Activated naive CD8-positive, alpha-beta T cell (primary cell): ENCODE results near the gene BICC1.

ENCODE experiments used
- H3K27ac Mint-ChIP-seq: one replicate; pipeline ENCODE4 v1.8.0; 2021; ENCODE audit warnings: mixed read lengths
- H3K27me3 Mint-ChIP-seq: one replicate; pipeline ENCODE4 v1.8.0; 2021; ENCODE audit warnings: mixed read lengths
- H3K36me3 Mint-ChIP-seq: one replicate; pipeline ENCODE4 v1.8.0; 2021; ENCODE audit warnings: mixed read lengths
- H3K4me1 Mint-ChIP-seq: one replicate; pipeline ENCODE4 v1.8.0; 2021; ENCODE audit warnings: low read depth, mixed read lengths
- H3K4me3 Mint-ChIP-seq: one replicate; pipeline ENCODE4 v1.8.0; 2021; ENCODE audit warnings: mild to moderate bottlenecking, mixed read lengths
- H3K9me3 Mint-ChIP-seq: one replicate; pipeline ENCODE4 v1.8.0; 2021; ENCODE audit warnings: low read depth, mixed read lengths

The BICC1 gene

DNA sequence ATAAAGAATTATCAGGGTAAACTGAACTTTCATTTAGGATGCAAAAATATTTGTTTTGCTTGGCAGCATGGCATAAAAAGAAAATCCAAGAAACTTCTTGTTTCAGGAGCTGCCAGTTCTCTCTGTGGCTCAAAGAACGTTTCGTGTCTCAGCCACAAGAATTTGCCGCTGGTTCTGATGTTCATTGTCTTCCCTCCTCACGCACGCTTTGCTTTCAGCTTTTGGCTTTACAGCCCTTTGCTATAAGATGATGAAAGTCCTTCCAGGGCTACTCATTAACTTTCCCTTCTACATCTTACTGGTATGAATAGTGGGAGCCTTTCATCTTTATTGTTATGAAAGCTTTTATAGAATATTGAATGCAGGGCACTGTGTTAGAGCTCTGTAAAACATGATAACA is 124.7 kb downstream of the BICC1 start:
- Mint-ChIP-seq H3K27me3 (peaks cover 8% of the 10 kb centered on the region), H3K4me3 (no peak overlapping the region), H3K36me3 (no peaks in the 10 kb centered on the region), H3K27ac (no peak overlapping the region), H3K9me3 (no peaks in the 10 kb centered on the region), H3K4me1 (no peaks in the 10 kb centered on the region)

DNA sequence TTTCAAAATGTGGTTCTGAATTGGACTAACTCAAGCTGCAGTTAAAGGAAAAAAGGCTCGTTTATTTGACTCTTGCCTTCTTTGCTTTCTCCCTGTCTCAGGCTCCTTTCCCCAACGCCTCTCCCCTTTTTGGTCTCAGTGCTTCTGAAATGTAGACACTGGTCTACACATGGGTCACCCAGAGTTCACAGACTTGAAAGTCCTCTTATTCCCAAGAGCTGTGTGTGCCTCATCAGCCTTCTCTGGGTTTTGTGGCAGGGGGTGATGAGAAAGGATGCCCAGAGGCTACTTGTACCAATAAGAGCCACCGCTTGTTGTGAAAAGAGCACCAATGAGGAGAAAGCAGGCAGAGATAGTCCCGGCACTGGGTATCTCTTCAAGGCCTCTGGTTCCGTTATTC is 125.7 kb downstream of the BICC1 start:
- H3K4me3 Mint-ChIP-seq, result no peak overlapping the region
- no peaks in the 10 kb centered on the region for H3K9me3 Mint-ChIP-seq
- H3K4me1 Mint-ChIP-seq, result no peaks in the 10 kb centered on the region
- H3K36me3 Mint-ChIP-seq, result no peaks in the 10 kb centered on the region
- peaks cover 9% of the 10 kb centered on the region for H3K27me3 Mint-ChIP-seq
- H3K27ac Mint-ChIP-seq, result no peak overlapping the region

DNA sequence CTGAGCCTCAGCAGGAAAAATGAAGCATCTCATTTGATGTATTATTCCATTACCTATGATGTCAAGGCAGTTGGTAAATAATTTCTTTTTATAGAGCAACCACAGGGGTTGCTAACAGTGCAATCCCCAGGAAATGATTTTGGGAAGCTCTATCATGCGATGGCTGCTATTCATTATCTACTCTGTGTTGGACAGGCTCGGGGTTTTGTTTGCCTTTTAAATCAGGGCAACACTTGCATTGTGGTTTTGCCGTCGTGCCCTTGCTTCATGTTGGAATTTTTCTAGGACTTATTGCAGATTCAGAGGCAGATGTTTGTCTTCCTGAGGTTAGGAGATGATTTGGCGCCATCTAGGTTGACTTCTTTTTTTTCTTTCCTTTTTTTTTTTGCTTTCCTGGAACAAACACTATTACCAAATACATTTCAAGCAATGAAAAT is 128.4 kb downstream of the BICC1 start:
- H3K4me3 Mint-ChIP-seq, result no peak overlapping the region
- no peak overlapping the region for H3K27ac Mint-ChIP-seq
- no peaks in the 10 kb centered on the region for H3K36me3 Mint-ChIP-seq
- no peaks in the 10 kb centered on the region for H3K4me1 Mint-ChIP-seq
- peaks cover 7% of the 10 kb centered on the region for H3K27me3 Mint-ChIP-seq
- no peaks in the 10 kb centered on the region for H3K9me3 Mint-ChIP-seq

DNA sequence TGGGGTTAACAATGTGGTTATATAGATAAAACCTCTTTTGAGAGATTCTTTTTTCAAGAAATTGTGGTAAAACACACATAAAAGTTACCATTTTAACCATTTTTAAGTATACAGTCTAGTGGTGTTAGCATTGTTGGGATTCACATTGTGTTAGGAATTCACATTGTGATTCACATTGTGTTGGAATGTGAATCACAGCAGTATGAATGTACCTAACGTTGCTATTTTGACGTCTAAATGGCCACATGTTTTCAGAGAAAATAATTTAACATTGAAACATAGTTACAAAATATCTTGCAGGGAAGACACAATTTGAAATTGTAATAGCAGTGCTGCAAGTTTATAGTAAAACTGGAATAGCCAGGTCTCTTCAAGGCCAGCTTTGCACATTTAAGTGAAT is 129.0 kb downstream of the BICC1 start:
- Mint-ChIP-seq H3K9me3 (no peaks in the 10 kb centered on the region), H3K4me3 (no peak overlapping the region), H3K27me3 (peaks cover 7% of the 10 kb centered on the region), H3K36me3 (no peaks in the 10 kb centered on the region), H3K4me1 (no peaks in the 10 kb centered on the region), H3K27ac (no peak overlapping the region)

DNA sequence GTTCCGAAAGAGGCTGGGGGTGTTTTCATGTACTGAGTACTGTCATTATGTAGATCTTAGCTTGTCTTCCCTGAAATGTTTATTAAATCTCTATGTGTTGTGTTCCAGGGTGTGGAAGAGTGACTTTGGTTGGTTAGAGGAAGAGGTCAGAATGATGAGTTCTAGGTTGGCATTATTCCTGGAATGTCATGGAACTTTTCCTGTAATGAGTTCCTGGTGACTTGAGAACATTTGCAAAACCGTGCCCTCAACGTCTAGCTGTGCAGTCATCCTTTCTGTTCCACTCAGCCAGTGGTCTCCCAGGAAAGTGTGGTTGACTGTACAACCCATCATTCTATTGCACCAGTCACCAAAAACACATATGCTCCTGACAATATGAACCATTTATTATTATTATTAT is 129.6 kb downstream of the BICC1 start:
- H3K9me3 Mint-ChIP-seq, result no peaks in the 10 kb centered on the region
- H3K4me1 Mint-ChIP-seq, result no peaks in the 10 kb centered on the region
- no peak overlapping the region for H3K4me3 Mint-ChIP-seq
- no peak overlapping the region for H3K27ac Mint-ChIP-seq
- H3K27me3 Mint-ChIP-seq, result peaks cover 7% of the 10 kb centered on the region
- H3K36me3 Mint-ChIP-seq, result no peaks in the 10 kb centered on the region

DNA sequence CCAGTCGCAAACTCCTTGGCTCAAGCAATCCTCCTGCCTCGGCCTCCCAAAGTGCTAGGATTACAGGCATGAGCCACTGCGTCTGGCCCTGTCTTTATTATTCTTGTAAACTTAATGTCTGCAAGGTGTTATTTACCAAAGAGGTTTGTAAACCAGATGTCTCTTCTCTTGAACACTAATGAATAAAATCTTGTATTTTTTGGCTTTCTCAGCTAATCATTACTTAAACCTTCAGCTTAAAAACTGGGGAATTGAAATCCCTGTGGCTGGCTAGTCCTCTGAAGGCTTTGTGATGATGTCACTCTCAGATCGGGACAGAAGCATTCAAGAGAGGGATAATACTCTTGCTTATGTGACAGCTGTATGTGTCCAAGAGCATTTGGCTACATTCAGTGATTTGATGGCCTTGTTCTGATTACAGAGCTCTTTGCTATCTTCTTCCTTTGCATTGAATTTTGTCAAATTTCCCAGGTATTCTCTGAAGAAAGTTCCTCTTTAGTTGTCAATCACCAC is 130.3 kb downstream of the BICC1 start:
- no peak overlapping the region for H3K4me3 Mint-ChIP-seq
- H3K36me3 Mint-ChIP-seq, result no peaks in the 10 kb centered on the region
- H3K9me3 Mint-ChIP-seq, result no peaks in the 10 kb centered on the region
- no peak overlapping the region for H3K27ac Mint-ChIP-seq
- no peaks in the 10 kb centered on the region for H3K4me1 Mint-ChIP-seq
- H3K27me3 Mint-ChIP-seq, result peaks cover 7% of the 10 kb centered on the region

DNA sequence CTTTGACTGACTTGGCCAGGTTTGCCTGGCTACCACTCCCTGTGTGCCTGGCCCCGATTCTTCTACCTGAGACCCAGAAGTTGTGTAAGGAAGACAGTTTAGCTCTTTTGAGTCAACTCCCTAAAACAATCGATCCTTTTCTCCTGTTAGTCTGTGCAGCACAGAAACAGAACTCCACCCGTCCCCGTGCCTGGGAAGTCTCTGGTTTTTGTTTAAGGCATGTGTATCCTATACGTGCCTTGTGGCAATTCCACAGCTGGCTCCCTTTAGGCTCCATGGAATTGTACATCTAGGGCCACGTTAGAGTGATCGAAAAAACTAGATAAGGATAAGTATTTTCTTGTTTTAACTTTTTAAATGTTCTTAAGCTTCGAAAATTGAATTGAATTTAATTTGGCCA is 131.6 kb downstream of the BICC1 start:
- Mint-ChIP-seq H3K27ac (no peak overlapping the region), H3K27me3 (peaks cover 4% of the 10 kb centered on the region), H3K4me3 (no peak overlapping the region), H3K9me3 (no peaks in the 10 kb centered on the region), H3K4me1 (no peaks in the 10 kb centered on the region), H3K36me3 (no peaks in the 10 kb centered on the region)

DNA sequence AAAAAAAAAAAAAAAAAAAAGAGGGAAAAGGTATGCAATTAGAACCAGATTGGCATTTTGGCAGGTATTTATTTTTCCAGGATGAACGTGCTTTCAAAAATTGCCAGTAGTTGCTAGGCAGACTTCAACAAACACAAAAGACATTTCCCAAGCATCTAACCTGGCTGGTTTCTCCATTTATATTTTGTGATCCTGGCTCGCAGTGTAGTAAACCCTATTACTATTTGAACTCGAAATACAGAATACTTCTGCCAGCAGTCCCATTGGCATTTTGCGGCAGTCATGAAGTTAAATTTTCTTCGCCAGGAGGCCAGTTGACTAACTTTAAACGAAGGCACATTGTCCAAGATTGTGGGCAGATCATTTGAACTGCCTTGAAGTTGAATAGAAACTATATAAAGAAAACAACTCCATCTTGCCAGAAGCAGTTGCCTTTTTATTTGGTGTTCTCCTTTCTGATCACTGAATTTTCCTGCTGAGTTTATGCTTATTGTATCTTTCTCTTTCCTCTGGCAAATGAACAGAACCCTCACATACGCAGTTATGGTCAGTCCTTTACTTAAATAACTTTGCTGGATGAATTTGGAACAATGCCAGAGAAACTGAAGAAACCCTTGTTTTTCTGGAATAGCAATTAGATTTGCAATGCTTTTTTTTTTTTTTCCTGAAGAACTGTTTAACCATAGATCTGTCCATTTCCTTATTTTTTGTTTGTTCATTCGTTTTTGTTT is 132.9 kb downstream of the BICC1 start:
- H3K4me3 Mint-ChIP-seq, result no peak overlapping the region
- H3K9me3 Mint-ChIP-seq, result no peaks in the 10 kb centered on the region
- peaks cover 4% of the 10 kb centered on the region for H3K27me3 Mint-ChIP-seq
- H3K4me1 Mint-ChIP-seq, result no peaks in the 10 kb centered on the region
- H3K27ac Mint-ChIP-seq, result no peak overlapping the region
- no peaks in the 10 kb centered on the region for H3K36me3 Mint-ChIP-seq

DNA sequence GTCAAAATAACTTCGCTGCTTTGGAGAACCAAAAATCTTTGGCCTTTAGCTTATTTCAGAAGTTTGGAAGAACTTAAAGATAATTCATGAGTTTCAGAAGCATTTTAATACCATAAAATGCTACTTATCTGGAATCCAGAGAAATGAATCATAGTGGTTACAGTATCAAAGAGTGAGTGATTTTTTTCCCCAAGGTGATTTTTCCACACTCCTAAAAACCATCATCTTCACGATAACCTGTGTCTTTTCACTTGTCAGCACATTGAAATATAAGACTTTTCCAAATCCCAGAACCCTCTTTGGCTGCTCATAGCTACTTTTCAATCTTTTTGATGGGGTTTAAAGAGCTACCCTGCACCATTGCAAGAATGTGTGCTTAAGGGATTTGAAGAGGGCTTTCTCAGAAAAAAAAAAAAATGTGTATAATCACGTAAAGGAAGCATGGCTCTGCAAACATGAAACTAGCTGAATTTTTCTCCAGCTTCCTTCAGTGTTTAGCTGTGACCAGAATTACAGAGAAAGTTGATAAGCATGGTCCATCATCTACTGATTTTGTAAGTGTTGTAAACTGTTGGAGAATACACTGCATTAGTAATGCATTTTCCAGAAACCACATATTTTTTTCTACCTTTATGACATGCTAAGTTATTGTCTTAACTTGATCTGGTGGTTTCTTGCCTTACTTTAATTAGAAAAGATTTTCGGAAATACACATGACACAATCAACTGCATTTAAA is 134.9 kb downstream of the BICC1 start:
- Mint-ChIP-seq H3K27ac (no peak overlapping the region), H3K36me3 (no peaks in the 10 kb centered on the region), H3K4me1 (no peaks in the 10 kb centered on the region), H3K4me3 (no peak overlapping the region), H3K9me3 (no peaks in the 10 kb centered on the region), H3K27me3 (no peaks in the 10 kb centered on the region)

DNA sequence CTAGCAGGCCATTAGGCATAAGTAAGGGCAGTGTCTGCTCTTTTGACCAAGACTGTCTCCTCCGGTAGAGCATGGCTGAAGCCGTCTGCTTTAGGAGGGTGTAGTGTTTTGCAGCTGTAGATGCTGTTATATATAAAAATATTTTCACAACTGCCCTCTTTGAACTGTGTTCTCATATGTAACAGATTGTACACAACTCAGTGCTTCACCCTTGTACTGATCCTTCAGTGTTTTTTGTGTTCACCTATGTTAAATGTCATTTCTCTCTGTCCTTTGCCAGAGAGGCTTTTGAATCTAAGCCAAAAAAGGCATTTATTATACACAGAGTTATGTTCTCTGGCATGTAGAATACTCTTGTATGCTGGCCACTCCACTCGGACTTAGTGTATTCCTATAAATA is 135.5 kb downstream of the BICC1 start:
- H3K4me1 Mint-ChIP-seq, result no peaks in the 10 kb centered on the region
- H3K36me3 Mint-ChIP-seq, result no peaks in the 10 kb centered on the region
- H3K9me3 Mint-ChIP-seq, result no peaks in the 10 kb centered on the region
- no peak overlapping the region for H3K4me3 Mint-ChIP-seq
- no peaks in the 10 kb centered on the region for H3K27me3 Mint-ChIP-seq
- H3K27ac Mint-ChIP-seq, result no peak overlapping the region

DNA sequence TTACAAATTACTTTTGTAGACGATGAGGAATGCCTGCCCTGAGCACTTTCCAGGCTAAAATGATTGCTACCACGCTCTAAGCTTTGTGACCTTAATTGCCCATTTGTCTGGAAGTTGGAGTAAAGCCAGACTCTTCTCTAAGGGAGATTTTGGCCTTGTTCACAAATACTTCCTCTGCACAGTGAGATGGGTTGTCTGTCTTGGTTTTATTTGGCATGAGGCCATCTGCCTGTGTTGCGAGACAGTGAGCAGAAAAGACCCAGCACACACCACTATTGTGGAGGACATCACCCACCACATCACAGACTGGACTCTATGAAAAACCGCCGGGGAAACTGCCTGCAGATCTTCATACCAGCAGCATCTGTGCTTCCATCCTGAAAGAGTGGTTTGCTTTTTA is 138.4 kb downstream of the BICC1 start:
- Mint-ChIP-seq H3K36me3 (no peaks in the 10 kb centered on the region), H3K9me3 (no peaks in the 10 kb centered on the region)

DNA sequence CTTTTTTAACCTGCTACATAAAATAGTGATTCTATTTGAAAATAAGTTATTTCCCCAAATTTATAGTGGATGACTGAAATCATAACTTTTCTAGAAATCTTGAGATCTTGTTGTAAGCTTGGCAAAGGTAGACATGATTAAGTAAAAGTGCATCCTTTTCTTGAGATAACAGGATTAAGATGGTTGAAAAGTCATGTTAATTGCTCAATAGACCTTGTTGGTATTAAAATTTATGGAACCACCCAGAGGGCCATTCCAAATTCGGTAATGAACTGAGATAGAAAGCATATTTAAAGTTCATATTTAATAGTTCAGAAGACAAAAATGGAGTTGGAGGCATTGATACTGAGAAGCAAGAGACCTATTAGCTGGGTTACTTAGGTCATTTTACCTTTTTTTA is 139.1 kb downstream of the BICC1 start:
- Mint-ChIP-seq H3K36me3 (no peaks in the 10 kb centered on the region), H3K27ac (no peak overlapping the region), H3K9me3 (no peaks in the 10 kb centered on the region), H3K27me3 (no peaks in the 10 kb centered on the region), H3K4me1 (no peaks in the 10 kb centered on the region), H3K4me3 (no peak overlapping the region)

More for the DNA sequence above, 138.4 kb downstream of the BICC1 start:
- Mint-ChIP-seq H3K4me3 (no peak overlapping the region), H3K27me3 (no peaks in the 10 kb centered on the region), H3K27ac (no peak overlapping the region), H3K4me1 (no peaks in the 10 kb centered on the region)

DNA sequence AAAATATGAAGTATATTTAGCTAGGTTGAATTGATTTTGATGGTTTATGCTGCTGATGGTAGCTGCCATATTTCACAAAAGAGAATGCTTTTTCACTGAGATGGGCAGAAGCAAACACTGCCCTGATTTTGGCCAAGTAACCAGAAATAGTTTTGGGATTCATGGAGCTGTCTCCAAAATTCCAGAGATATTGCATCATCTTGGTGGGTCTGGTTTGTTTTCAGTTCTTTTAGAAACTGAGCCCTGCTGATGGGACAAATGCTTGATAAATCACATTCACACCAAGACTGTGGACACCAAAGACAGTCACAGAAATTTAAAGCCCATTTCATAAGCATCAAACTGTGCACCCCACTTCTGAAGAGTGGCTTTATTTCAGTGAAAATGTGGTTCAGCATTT is 140.5 kb downstream of the BICC1 start:
- no peaks in the 10 kb centered on the region for H3K27me3 Mint-ChIP-seq
- no peaks in the 10 kb centered on the region for H3K4me1 Mint-ChIP-seq
- H3K27ac Mint-ChIP-seq, result no peak overlapping the region
- H3K9me3 Mint-ChIP-seq, result no peaks in the 10 kb centered on the region
- H3K4me3 Mint-ChIP-seq, result no peak overlapping the region
- no peaks in the 10 kb centered on the region for H3K36me3 Mint-ChIP-seq

DNA sequence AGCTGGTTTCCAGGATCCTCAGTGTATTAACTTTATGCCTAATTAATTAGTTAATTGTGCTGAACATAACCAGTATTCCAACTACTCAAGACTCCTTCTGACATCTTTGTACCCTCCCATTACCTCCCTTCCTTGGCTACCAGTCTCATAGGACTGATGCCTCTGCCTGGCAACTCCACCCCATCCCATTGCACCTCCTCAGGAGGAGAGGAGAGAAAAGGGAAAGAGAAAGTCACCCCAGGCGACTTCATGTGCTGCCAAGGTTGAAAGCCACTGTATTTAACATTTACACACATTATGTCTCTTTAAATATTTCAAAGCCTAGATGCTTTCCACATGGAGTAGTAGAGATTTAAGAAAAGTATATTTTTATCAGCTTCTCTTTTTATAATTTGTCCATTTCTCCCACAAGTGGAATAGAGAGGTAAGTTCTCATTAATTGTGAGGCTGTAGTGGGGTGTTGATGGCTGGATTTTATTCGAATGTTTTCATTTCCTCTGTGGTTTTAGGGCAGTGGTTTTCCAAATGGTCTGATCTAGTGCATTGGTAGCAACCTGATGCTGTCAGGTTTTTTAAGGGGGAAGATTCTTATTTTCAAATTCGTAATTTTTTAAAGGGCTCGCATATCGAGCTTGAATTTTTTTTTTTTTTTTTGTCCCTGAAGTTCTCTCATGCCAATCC is 148.0 kb downstream of the BICC1 start:
- Mint-ChIP-seq H3K4me3 (no peak overlapping the region), H3K27me3 (no peaks in the 10 kb centered on the region), H3K27ac (no peak overlapping the region), H3K9me3 (peaks cover 11% of the 10 kb centered on the region), H3K36me3 (peaks cover 3% of the 10 kb centered on the region), H3K4me1 (peaks cover 7% of the 10 kb centered on the region)

DNA sequence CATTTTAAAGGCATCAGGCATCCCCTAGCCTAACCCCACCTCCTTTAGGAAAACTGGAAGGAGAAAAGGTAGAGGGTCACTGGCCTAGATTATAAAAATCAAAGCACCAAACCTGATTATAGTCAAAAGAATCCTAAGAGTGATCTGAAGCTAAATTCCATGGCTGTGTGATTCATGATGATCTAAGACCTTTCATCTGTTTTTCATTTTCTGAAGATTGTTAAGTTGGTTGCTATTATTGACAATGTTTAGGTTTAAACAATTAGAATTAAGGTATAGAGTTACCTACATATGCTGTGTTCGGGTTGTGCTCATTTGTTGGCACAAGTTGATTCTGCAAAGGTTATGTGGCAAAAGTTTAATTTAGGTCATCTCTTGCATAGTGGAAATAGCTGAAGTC is 148.7 kb downstream of the BICC1 start:
- Mint-ChIP-seq H3K27ac (no peak overlapping the region), H3K27me3 (no peaks in the 10 kb centered on the region), H3K4me1 (peaks cover 14% of the 10 kb centered on the region), H3K36me3 (peaks cover 3% of the 10 kb centered on the region), H3K4me3 (no peak overlapping the region), H3K9me3 (peaks cover 11% of the 10 kb centered on the region)
